ENCODE data around the gene ERFE. TPM values are rescaled to one million over a fixed set of nuclear protein-coding genes. Genes with fewer than 3 reads are reported as not detected.

The ERFE gene
- total RNA-seq, 1 donor from 2014 or later, result 0.85 TPM

- H3K27ac Mint-ChIP-seq, result no peak overlapping the region
- peaks cover 67% of the 10 kb centered on the region for H3K27me3 Mint-ChIP-seq (ENCODE audit: low read depth)
- H3K9me3 Mint-ChIP-seq, result no peaks in the 10 kb centered on the region
- no peak for DNase-seq (ENCODE audit: low spot score in 2 of 2, unreplicated experiment in 2 of 2)
- no peaks in the 10 kb centered on the region for H3K36me3 Mint-ChIP-seq
- no peak overlapping the region for H3K4me3 Mint-ChIP-seq
- TF ChIP-seq, protein P1, sequence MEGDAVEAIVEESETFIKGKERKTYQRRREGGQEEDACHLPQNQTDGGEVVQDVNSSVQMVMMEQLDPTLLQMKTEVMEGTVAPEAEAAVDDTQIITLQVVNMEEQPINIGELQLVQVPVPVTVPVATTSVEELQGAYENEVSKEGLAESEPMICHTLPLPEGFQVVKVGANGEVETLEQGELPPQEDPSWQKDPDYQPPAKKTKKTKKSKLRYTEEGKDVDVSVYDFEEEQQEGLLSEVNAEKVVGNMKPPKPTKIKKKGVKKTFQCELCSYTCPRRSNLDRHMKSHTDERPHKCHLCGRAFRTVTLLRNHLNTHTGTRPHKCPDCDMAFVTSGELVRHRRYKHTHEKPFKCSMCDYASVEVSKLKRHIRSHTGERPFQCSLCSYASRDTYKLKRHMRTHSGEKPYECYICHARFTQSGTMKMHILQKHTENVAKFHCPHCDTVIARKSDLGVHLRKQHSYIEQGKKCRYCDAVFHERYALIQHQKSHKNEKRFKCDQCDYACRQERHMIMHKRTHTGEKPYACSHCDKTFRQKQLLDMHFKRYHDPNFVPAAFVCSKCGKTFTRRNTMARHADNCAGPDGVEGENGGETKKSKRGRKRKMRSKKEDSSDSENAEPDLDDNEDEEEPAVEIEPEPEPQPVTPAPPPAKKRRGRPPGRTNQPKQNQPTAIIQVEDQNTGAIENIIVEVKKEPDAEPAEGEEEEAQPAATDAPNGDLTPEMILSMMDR (IDR thresholded peaks at IDR 0.05; ENCODE audit: unreplicated experiment), result no peak
- peaks cover 4% of the 10 kb centered on the region for H3K4me1 Mint-ChIP-seq
Measured at GRCh38 chr2:238160206-238161129, 1.7 kb downstream of the ERFE start.

- H3K4me3 Mint-ChIP-seq, result no peak overlapping the region
- H3K27me3 Mint-ChIP-seq (ENCODE audit: low read depth), result peaks cover 73% of the 10 kb centered on the region
- H3K27ac Mint-ChIP-seq, result no peak overlapping the region
- no peaks in the 10 kb centered on the region for H3K9me3 Mint-ChIP-seq
- H3K4me1 Mint-ChIP-seq, result peaks cover 4% of the 10 kb centered on the region
- no peak for DNase-seq (ENCODE audit: low spot score in 2 of 2, unreplicated experiment in 2 of 2)
- no peaks in the 10 kb centered on the region for H3K36me3 Mint-ChIP-seq
- TF ChIP-seq, protein P1 (IDR thresholded peaks at IDR 0.05; ENCODE audit: unreplicated experiment), result no peak
Measured at GRCh38 chr2:238161291-238162051, 2.7 kb downstream of the ERFE start.

- no peaks in the 10 kb centered on the region for H3K36me3 Mint-ChIP-seq
- peaks cover 4% of the 10 kb centered on the region for H3K4me1 Mint-ChIP-seq
- H3K9me3 Mint-ChIP-seq, result no peaks in the 10 kb centered on the region
- H3K27me3 Mint-ChIP-seq (ENCODE audit: low read depth), result peaks cover 70% of the 10 kb centered on the region
- DNase-seq (ENCODE audit: low spot score in 2 of 2, unreplicated experiment in 2 of 2), result no peak
- TF ChIP-seq, protein P1 (IDR thresholded peaks at IDR 0.05; ENCODE audit: unreplicated experiment), result no peak
- no peak overlapping the region for H3K4me3 Mint-ChIP-seq
- H3K27ac Mint-ChIP-seq, result no peak overlapping the region
Measured at GRCh38 chr2:238162251-238162845, 3.6 kb downstream of the ERFE start.

DNA sequence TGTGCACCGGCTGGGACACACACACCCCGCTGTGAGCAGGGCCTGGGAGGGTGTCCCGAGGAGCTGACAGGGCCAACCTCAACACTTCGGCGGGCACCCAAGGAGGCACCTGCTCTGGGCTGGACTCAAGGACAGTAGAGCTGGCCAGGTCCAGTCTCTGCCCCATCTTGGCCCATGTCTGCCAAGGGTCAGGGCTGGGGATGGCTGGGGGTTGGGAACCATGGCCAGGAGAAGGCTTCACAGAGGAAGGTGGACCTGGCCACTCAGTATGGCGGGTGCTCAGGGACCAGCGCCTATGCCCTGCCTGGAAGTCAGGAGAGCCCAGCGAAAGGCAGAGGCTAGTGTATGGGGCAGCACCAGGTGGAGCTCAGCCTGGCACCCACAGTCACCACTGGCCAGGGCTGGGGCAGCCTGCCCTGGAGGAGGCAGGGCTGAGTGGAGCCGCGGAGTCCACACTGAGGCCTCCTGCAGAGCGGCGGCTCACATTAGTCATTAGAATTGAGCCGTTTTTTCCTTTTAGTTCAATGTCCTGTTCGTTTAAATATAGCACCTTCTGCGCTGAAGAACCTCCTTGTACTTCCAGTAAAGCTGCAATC is 4.2 kb downstream of the ERFE start:
- Mint-ChIP-seq H3K27ac (no peak overlapping the region), H3K4me1 (peaks cover 4% of the 10 kb centered on the region), H3K36me3 (no peaks in the 10 kb centered on the region), H3K9me3 (no peaks in the 10 kb centered on the region), H3K4me3 (peak overlapping the region; percentile 24), H3K27me3 (ENCODE audit: low read depth) (peaks cover 66% of the 10 kb centered on the region)
- TF ChIP-seq, protein P1 (IDR thresholded peaks at IDR 0.05; ENCODE audit: unreplicated experiment), result no peak
- peak in 1 of 2 experiments; percentile 37 for DNase-seq (ENCODE audit: low spot score in 2 of 2, unreplicated experiment in 2 of 2)

- H3K36me3 Mint-ChIP-seq, result no peaks in the 10 kb centered on the region
- H3K4me3 Mint-ChIP-seq, result peak overlapping the region; percentile 24
- H3K4me1 Mint-ChIP-seq, result peaks cover 4% of the 10 kb centered on the region
- DNase-seq (ENCODE audit: low spot score in 2 of 2, unreplicated experiment in 2 of 2), result peak in 1 of 2 experiments; percentile 41
- no peaks in the 10 kb centered on the region for H3K9me3 Mint-ChIP-seq
- no peak overlapping the region for H3K27ac Mint-ChIP-seq
- peaks cover 63% of the 10 kb centered on the region for H3K27me3 Mint-ChIP-seq (ENCODE audit: low read depth)
- TF ChIP-seq, protein P1 (IDR thresholded peaks at IDR 0.05; ENCODE audit: unreplicated experiment), result no peak
Measured at GRCh38 chr2:238163481-238164198, 4.9 kb downstream of the ERFE start.

All from mesothelial cell of epicardium (in vitro differentiated cells).